GM21526 (cell line): ENCODE measurements around the gene UVRAG.

Experiments used
- ATAC-seq: cut with Tn5 transposase; IDR thresholded peaks from one replicate; pipeline ENCODE4 v1.9.1; 2021; ENCODE audit warnings: moderate library complexity; ENCODE audit not compliant: unreplicated experiment, low FRiP score

Gene UVRAG

GRCh38 chr11:75802913-75803820 is 11.8 kb upstream of the UVRAG start:
- ATAC-seq: peak; percentile 59

GRCh38 chr11:75809111-75809510 is 5.9 kb upstream of the UVRAG start:
- no peak for ATAC-seq

- ATAC-seq: no peak
Measured at GRCh38 chr11:75809991-75810390, 5.0 kb upstream of the UVRAG start.

- ATAC-seq: peak; percentile 25
Measured at GRCh38 chr11:75810637-75811390, 4.2 kb upstream of the UVRAG start.

- ATAC-seq: no peak
Measured at GRCh38 chr11:75811485-75811884, 3.5 kb upstream of the UVRAG start.

- ATAC-seq: no peak
Measured at GRCh38 chr11:75812542-75813040, 2.4 kb upstream of the UVRAG start.

- no peak for ATAC-seq
Measured at GRCh38 chr11:75813124-75813523, 1.9 kb upstream of the UVRAG start.

- no peak for ATAC-seq
Measured at GRCh38 chr11:75813622-75814039, 1.4 kb upstream of the UVRAG start.

- ATAC-seq: peak; percentile 14
Measured at GRCh38 chr11:75814363-75814676, 690 bp upstream of the UVRAG start.

GRCh38 chr11:75815345-75816168 is 547 bp downstream of the UVRAG start:
- ATAC-seq: peak; percentile 25

GRCh38 chr11:75816561-75817239 is 1.7 kb downstream of the UVRAG start:
- no peak for ATAC-seq

- ATAC-seq: no peak
Measured at GRCh38 chr11:75820645-75821044, 5.6 kb downstream of the UVRAG start.

GRCh38 chr11:75821202-75821601 is 6.2 kb downstream of the UVRAG start:
- no peak for ATAC-seq

GRCh38 chr11:75822541-75822940 is 7.5 kb downstream of the UVRAG start:
- ATAC-seq: no peak

- no peak for ATAC-seq
Measured at GRCh38 chr11:75823415-75823814, 8.4 kb downstream of the UVRAG start.

- no peak for ATAC-seq
Measured at GRCh38 chr11:75823946-75824345, 8.9 kb downstream of the UVRAG start.

- no peak for ATAC-seq
Measured at GRCh38 chr11:75826461-75827230, 11.6 kb downstream of the UVRAG start.

- no peak for ATAC-seq
Measured at GRCh38 chr11:75827562-75827961, 12.6 kb downstream of the UVRAG start.

- ATAC-seq: no peak
Measured at GRCh38 chr11:75831915-75832502, 17.0 kb downstream of the UVRAG start.
